Epithelial cell of prostate (primary cell): ENCODE measurements around the gene NKX2-2.
"Not testable (repeated sequence)": the region's sequence is repeated elsewhere in the genome, so short reads cannot be mapped to it uniquely, and the experiment has no call there.

ENCODE experiments used
- DNase-seq: peaks from one replicate; pipeline ENCODE4 v3.0.0-alpha.2; 2011; ENCODE audit warnings: low read depth, low spot score
- H3K27ac ChIP-seq: fragments of 450-650 bp; 2 replicates; pipeline ENCODE4 v1.5.1; 2017; ENCODE audit warnings: mild to moderate bottlenecking

The NKX2-2 gene

DNA sequence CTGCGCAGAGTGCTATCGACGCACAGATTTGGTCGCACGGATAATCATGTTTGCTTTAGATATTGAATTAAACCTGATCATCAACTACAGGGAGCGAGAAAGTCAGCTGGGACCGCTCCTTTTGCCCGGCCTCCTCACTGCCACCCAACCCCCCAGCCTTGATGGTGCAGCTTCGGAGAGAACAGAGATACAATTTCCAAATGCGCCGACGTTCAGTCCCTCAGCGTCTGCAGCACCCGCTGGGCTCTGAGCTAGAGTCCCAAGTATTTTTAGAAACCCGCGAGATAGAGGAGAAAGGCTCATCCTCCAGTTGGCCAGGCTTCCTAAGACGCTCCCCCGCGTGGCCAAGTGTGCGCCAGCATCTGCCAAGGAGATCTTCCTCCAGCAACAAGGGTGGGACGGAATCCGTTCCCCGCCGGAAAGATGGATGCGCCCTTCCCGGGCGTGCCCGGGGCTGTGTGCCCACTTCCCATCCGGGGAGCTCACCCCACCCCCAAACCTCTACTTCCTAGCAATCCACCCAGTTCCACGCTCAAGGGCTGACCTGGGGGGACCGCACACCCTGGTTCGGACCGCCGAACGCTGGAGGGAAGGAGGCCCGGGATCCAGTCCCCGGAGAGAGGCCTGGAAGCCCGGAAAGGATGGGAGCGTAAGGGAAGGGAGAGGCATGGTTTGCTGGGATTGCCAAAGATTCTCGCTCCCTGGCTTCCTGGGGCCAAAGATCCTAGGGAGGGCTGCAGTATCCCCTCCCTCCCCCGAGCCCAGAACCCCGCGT lies 4.1 kb downstream of the NKX2-2 start:
- DNase-seq = no peak
- H3K27ac ChIP-seq = no peak overlapping the region

DNA sequence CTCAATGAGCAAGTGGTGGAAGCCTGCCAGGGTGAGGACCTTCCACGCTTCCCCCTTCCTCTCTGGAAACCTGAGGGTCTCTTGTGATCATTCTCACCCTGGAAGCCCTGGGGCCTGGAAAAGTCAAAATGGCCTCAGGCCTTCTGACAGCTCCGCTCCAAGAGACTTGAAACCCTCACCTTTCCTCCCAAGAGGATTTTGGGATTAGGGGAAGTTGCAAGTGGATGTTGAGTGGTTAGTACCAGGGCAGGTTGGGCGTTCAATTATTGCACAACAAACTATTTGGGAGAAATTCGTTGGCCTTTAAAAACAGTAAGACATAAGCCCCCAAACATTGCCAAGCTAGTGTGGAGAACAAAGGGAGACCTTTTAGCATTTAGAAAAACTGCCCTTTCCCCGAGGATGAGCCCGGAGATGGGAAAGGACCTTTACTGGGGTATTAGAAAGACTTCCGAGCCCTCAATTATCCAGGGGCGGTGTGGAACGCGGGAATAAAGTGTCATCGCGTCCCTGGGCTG lies 4.7 kb downstream of the NKX2-2 start:
- no peak for DNase-seq
- H3K27ac ChIP-seq = no peak overlapping the region

DNA sequence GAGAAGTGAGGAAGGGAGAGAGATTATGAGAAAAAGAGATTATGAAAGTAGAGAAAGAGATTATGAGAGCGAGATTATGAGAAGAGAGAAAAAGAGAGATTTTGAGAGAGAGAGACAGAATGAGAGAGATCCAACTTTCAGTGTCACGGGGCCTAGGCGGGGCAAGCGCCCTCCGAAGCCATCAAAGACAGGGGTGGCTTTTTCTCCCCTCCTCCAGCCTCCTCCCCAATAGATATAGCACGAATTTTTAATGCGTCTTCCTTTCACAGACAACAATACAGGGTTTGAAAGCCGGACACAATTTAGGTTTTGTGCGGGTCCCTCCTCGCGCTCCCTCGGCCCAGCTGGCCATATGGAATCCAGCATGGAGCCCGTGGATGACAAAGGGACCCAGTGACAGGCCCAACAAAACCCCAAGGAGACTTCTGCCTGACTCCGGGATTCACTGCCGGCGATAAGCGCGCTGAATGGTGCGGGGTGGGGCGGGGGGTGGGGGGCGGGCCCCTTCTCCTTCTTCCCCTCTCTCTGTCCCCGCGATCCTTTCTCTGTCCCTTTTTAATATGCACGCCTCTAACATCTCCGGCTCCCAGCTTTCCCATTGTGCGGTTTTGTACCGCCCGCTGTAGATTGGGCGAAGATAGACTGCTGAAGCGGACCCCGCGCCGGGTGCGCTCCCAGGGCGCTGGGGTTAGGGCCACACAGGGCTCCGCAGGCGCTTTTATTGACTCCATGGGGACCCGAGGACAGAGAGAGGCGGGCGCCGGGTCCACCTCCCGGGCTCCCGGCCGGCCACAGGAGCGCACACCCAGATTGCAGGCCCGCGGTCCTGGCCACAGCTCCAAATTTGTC lies 5.4 kb downstream of the NKX2-2 start:
- no peak for DNase-seq
- no peak overlapping the region for H3K27ac ChIP-seq

DNA sequence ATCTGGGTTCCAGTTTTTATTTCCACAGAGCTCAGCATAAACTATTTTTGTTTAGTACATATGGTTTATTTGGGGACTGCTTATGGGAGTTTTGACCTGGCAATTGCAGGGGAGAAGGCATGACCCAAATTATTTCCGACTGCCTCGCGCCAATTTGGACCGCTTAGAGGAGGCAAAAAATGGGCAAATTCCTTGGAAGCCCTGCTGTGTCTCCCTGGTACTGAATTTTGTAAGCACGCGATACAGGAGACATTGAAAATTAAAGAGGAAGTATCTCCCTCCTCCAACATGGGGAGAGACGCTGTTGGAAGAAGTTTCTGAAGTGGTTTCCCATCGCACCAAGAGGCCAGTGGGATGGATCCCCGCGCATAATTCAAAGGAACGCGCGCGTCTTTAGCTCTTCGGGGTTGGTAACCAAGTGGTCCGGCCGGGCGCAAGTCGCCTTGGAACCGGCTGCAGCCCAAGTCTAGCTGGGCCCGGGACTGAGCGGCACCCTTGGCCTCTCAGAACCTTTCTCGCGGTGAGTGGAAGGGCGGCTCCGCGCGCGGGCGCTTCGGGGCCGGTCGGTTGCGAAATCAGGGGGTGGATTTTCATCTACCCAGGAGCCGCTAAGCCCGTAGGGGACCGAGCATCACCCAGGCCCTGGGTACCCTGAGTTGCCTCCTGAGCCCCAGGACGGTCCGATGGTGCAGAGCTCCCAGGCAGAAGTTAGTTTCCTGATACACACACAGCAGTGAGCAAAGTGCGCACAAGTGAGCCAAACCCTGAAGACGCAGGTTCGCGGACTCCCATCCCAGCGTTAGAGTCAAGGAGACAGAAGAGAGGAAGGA lies 6.2 kb downstream of the NKX2-2 start:
- DNase-seq = no peak

DNA sequence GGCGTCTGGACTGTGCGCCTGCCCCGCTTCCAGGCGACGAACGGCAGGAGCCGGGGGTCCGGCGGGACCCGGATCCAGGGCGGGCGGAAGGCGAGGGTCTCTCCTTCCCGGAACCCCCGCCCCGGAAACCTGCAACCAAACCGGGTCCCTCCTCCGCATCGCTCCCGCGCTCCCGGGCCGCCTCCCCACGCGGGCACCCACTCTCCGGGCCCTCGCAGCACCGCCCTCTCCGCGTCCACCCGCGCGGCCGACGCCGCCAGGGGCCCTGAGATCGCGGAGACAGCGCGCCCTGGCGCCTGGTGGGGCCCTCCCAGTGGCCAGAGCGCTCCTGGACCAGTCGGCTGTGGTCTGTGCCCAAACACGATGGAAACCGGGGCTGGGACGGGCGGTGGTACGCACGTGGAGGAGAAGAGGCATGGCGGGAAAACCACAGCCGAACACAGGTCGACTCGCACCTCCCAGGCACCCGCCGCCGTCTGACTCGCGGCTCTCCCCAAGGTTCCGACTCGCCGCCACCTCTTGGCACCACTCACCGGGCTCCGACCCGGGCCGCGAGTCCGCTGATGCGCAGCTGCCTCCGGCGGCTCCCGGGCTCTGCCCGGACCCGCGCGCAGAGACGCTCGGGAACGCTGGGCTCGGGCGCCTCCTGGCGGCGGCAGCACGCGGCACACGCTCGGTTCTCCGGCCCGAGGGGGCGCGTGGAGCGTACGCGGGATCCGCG lies 7.9 kb downstream of the NKX2-2 start:
- DNase-seq = no peak
- H3K27ac ChIP-seq = no peak overlapping the region

More for the DNA sequence above, 6.2 kb downstream of the NKX2-2 start:
- H3K27ac ChIP-seq = no peak overlapping the region

DNA sequence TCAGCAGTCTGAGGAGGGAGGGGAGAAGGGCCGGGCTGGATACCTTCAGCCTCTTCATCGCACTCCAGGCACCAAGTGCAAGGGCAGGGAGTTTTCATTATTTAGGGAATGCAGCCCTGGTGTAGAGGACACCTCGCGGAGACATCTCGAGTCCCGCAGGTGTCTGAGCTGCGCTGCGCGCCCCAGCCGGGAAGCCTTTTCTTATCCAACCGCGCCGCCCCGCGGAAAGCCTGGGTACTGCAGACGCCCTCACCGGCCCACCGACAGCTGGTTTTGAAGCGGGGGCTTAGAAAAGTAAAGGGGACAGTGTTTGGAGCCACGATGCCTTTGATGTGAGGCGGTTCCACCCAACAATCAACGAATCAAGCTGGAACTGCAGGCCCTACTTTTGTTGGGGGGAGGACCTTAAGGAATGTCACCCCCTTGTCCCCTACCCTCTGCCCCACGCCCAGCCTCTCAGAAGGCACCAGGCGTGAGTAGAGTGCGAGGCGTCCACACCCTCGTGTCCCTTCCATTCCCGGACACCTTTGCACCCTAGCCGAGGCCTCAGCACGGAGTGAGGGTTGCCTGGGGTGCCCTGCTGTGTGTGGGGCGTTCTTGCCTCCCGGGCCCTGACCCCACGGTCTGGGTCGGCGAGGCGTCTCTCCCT lies 8.6 kb downstream of the NKX2-2 start:
- no peak for DNase-seq
- H3K27ac ChIP-seq = no peak overlapping the region

DNA sequence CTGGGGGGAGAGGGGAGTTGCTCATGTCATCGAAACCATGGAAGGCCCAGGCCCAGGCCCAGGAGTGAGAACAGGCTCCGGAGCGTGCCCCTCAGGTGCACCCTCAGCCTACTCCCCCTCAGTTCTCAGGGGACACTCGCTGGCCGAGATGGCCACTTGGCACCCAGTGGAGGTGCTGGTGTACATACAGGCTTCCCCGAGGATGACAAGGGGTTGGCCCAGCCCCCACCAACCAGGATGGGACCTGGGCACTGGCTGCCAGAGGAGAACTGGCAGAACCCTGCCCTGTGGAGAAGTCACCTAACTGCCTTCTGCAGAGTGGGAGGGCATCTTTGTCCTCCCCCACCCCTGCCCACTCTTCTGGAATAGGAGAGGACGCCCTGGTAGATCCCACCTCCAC lies 9.5 kb downstream of the NKX2-2 start:
- no peak overlapping the region for H3K27ac ChIP-seq
- DNase-seq = no peak

DNA sequence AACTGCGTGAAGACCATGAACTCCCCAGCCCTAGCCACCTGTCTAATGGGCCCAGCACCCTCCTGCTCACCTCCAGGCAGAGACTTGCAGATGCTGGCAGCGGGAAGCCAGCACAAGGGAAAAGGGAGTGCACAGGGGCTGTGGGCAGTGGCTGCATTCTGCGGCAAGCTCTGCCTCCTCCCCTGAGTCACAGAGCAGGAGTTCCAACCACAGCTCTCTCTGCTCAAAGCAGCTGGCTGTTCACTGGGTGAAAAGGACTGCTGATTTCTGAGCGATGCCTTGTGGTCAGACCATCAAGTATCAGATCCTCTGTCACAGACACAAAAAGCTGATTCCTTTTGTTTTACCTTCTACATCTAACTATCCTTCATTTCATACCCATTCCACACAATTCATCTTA lies 10.5 kb downstream of the NKX2-2 start:
- DNase-seq = peak; percentile 39
- no peak overlapping the region for H3K27ac ChIP-seq

DNA sequence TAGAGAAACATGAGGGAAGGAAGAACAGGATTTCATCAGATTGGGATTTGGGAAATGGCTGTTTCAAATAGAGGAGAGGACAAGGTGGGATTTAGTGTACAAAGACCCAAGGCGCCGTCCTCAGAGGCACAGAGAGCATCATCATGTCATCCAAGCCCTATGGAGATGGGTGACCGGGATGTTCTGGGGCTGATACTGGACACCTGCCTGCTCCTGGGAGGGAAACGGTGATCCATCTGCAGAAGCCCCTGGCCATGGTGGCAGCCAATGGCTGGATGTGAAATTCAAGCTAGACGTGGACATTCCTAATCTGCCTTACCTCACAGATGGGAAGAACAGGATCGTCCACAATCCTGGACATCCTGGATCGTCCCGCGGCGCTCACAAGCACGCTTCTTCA lies 12.7 kb downstream of the NKX2-2 start:
- DNase-seq = no peak
- no peak overlapping the region for H3K27ac ChIP-seq

DNA sequence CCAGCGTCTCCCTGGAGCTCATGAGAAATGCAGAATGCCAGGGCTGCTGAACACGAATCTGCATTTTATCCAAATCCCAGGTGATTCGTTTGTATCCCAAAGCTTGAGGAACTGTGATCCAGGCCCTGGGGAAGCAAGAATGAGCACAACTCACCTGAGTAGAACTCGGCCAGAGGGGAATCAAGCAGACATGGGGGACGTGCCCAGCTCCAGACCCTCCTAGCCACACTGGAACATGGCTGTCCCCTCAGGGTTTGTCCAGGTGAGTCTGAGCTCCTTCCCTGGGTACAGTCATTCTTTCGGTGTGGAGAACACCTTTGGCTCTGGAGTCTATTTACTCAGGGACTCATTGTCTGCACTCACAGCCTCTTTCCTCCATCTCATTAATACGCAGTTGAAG lies 13.3 kb downstream of the NKX2-2 start:
- H3K27ac ChIP-seq = no peak overlapping the region
- DNase-seq = no peak

DNA sequence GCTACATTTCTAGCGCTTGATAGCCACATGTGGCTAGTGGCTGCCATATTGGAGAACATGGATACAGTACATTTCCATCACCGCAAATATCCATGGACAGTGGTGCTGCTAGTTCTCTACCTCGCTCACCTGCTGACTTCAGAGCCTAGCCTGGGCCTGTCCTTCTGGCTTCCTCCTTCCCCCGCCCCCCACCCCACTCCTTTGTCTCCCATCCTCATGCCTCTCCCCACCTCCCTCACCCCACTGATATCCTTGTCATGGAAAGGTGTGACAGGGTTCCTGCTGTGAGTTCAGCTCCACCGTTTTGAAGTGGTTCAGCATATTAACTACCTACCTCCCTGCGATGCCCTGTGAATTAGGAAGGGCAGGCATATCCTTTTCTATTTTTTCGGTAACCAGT lies 14.2 kb downstream of the NKX2-2 start:
- no peak overlapping the region for H3K27ac ChIP-seq

DNA sequence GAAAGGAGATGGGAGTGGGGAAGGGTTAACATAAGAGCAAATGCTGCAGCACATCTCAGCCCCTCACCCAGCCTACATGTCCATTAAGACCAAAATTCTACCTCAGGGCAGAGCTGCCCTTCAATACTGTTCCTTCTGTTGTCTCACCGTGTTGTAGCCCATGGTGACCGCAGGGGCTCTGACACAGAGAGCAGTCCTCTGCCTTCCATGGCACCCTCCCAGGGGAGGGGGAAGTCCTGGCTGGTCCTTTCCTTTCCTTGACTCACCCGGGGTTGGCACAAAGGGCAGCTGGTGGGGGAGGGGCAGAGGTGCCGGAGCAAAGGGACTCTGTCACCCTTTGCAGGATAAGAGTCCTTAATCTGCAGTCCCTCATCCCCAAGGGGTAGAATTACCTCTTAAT lies 15.2 kb downstream of the NKX2-2 start:
- no peak overlapping the region for H3K27ac ChIP-seq
- DNase-seq = no peak

More for the DNA sequence above, 14.2 kb downstream of the NKX2-2 start:
- no peak for DNase-seq

DNA sequence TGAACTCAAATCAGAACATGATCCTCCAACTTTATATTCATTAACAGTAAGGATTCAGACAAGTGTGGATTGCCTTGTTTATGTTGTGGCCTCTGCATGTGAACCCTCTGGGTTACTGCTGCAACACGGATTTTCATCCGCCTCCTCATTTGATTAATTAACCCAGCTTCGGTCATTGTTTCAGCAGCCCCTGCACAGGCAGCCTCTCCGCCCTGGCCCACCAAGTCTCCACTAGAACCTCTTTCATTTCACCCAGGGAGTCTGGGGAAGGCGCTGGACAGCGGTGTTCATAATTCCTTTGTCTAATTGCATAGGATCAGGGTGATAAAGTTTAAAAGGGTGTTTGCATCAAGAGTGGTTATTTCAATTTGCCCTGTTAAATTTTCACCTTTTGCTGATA lies 15.7 kb downstream of the NKX2-2 start:
- H3K27ac ChIP-seq = no peak overlapping the region
- no peak for DNase-seq

DNA sequence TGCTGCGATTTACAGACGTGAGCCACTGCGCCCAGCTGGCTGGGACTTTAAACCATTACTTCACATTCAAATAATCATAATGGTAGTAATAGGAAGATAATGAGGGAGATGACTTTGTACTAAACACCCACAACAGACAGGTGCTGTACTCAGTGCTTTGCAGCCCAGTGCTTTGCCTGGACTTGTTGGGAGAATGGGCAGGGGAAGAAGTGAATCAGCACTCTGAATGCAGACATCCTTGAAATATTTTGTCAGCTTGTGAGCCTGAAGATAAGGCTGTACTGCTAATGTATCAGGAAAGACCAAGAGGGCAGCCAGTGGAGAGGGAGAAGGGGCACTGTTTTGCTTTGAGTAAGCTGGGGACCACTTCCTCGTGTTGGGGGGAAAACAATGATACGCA lies 17.4 kb downstream of the NKX2-2 start:
- no peak overlapping the region for H3K27ac ChIP-seq
- peak; percentile 51 for DNase-seq

DNA sequence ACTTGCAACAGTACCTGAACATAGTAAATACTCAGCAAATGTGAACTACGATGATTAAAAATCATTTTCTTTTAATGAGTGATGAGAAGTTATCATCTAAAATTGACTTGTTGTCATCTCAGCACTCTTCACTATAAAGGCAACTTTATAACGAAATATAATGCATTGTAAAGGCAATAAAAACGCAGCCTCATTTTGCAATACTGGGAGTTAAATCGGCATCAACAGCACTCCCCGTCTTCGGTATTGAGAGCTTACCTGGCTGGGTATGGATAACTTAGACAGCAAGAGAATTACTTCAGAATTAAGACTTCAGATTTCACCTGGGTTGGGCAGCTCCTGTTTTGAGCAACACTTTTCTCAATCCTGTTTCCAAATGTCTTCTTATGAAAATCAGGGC lies 20.8 kb downstream of the NKX2-2 start:
- H3K27ac ChIP-seq = no peak overlapping the region

DNA sequence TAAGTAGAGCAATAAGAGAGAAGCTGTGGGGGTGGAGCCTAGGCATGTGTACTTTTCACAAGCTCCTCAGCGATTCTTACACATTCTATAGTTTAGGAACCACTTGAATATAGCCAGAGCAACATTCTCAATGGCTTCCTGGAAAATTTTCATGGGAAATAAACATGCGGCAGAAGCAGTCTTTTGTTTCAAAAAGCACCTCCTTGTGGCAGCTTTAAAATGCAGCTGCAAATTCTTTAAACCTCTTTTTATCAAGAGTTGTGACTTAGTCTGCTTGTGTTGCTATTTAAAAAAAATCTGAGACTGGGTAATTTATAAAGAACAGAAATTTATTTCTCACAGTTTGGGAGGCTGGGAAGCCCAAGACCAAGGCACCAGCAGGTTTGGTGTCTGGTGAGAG lies 23.8 kb downstream of the NKX2-2 start:
- DNase-seq = no peak

More for the DNA sequence above, 20.8 kb downstream of the NKX2-2 start:
- no peak for DNase-seq

DNA sequence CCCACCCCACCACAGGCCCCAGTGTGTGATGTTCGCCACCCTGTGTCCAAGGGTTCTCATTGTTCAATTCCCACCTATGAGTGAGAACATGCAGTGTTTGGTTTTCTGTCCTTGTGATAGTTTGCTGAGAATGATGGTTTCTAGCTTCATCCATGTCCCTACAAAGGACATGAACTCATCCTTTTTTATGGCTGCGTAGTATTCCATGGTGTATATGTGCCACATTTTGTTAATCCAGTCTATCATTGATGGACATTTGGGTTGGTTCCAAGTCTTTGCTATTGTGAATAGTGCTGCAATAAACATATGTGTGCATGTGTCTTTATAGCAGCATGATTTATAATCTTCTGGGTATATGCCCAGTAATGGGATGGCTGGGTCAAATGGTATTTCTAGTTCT lies 33.7 kb downstream of the NKX2-2 start:
- not testable (repeated sequence) for DNase-seq, H3K27ac ChIP-seq

More for the DNA sequence above, 23.8 kb downstream of the NKX2-2 start:
- no peak overlapping the region for H3K27ac ChIP-seq

DNA sequence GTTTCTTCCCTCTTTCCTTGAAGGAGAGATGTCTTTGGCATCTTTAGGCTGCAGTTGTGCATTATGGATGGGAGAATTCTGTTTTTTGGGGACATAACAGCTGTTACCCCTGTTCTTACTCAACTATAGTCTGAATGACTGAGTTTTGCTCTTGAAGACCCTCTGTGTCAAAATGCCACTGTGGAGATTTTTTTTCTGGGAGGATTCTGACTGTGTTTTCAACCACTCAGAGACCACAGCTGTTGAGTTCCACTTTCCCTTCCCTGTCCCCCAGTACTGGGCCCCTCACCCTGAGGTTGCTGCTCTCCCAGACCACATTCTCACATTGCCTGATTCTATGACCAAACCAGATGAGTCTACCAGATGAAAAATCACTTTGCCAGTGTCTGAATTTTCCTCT lies 48.1 kb downstream of the NKX2-2 start:
- no peak overlapping the region for H3K27ac ChIP-seq
- no peak for DNase-seq

DNA sequence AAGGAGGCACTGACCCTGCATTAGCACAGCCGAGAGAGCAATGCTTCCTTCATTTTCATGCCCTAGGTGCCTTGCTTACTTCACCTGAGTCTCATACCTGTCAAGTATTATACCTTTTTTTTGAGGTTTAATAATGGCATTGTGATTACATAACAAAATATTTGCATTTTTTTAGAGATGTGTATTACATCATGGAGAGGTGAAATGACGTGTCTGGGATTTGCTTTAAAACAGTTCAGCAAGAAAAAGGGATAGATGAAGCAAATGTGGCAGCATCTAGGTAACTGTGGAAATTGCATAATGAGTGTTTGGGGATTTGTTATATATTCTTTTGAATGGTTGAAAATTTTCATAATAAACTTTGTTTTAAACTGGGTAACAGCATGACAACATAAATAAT lies 48.9 kb downstream of the NKX2-2 start:
- no peak for DNase-seq
- no peak overlapping the region for H3K27ac ChIP-seq
